IMR-90 (cell line): ENCODE results near the gene STAT5B. TPM values are rescaled to one million over a fixed set of nuclear protein-coding genes. Genes with fewer than 3 reads are reported as not detected.
A peak's percentile ranks its signal among the peaks of the same experiment; 100 is the strongest.

Source experiments
- ATAC-seq: fragments of 200-7000 bp; cut with Tn5 transposase; 2 replicates; pipeline ENCODE4 v1.9.1; 2020; ENCODE audit warnings: low read depth, mild to moderate bottlenecking, moderate library complexity
- BruUV-seq: library from RNA; stranded (reverse); fragments of 400-500 nt; replicated peaks from 2 replicates; lab custom pipeline; 2021; lab: Mats Ljungman, UMichigan
- CTCF ChIA-PET: fragments of 300-600 bp; formaldehyde crosslinking; extraction: SDS; loops from one replicate; lab custom pipeline; 2021; ENCODE audit warnings: antibody characterized with exemption; lab: Yijun Ruan, JAX
- POLR2A ChIA-PET: fragments of 300-600 bp; sonication (Branson Sonifier 250); formaldehyde crosslinking; loops from one replicate; lab custom pipeline; 2022; ENCODE audit warnings: antibody characterized with exemption; ENCODE audit not compliant: unreplicated experiment; lab: Charles Lee
- DNase-seq: peaks from one replicate; pipeline ENCODE4 v3.0.0; 2013
- H2AFZ ChIP-seq: replicated peaks from 2 replicates; pipeline ENCODE3; 2013; ENCODE audit warnings: low read length, mild to moderate bottlenecking; ENCODE audit not compliant: poor library complexity
- H2AK5ac ChIP-seq: 2 replicates; pipeline ENCODE4 v1.6.1; 2013; ENCODE audit warnings: low read depth, low read length, inconsistent platforms
- H2AK9ac ChIP-seq: replicated peaks from 2 replicates; pipeline ENCODE3; 2013; ENCODE audit warnings: mild to moderate bottlenecking, low read depth, low read length, moderate library complexity; ENCODE audit not compliant: poor library complexity
- H2BK120ac ChIP-seq: 2 replicates; pipeline ENCODE4 v1.6.1; 2013; ENCODE audit warnings: low read depth, low read length, inconsistent platforms
- H2BK15ac ChIP-seq: 3 replicates; pipeline ENCODE4 v1.6.1; 2013; ENCODE audit warnings: low read depth, low read length, inconsistent platforms
- H2BK20ac ChIP-seq: 2 replicates; pipeline ENCODE4 v1.6.1; 2013; ENCODE audit warnings: low read depth, mild to moderate bottlenecking, inconsistent platforms, low read length, moderate library complexity
- H2BK5ac ChIP-seq: 2 replicates; pipeline ENCODE4 v1.6.1; 2013; ENCODE audit warnings: mild to moderate bottlenecking, low read depth, low read length, inconsistent platforms; ENCODE audit not compliant: poor library complexity, severe bottlenecking
- H3K14ac ChIP-seq: replicated peaks from 2 replicates; pipeline ENCODE4 v1.6.1; 2013; ENCODE audit warnings: low read depth, low read length, inconsistent platforms
- H3K18ac ChIP-seq: 2 replicates; pipeline ENCODE4 v1.6.1; 2013; ENCODE audit warnings: low read depth, low read length, control low read depth
- H3K23ac ChIP-seq: 2 replicates; pipeline ENCODE4 v1.6.1; 2013; ENCODE audit warnings: low read depth, low read length, inconsistent platforms
- H3K27ac ChIP-seq: 2 replicates; pipeline ENCODE4 v1.5.1; 2013; ENCODE audit warnings: mild to moderate bottlenecking, control low read depth, low read length; ENCODE audit not compliant: insufficient read depth
- H3K27me3 ChIP-seq: 2 replicates; pipeline ENCODE4 v1.6.1; 2013; ENCODE audit warnings: low read length; ENCODE audit not compliant: control insufficient read depth, insufficient read depth
- H3K36me3 ChIP-seq: 2 replicates; pipeline ENCODE4 v1.6.1; 2013; ENCODE audit warnings: low read length, mixed read lengths; ENCODE audit not compliant: control insufficient read depth, insufficient read depth
- H3K4ac ChIP-seq: 2 replicates; pipeline ENCODE4 v1.6.1; 2013; ENCODE audit warnings: low read depth, low read length, inconsistent platforms
- H3K4me1 ChIP-seq: 2 replicates; pipeline ENCODE4 v1.6.1; 2013; ENCODE audit warnings: low read length, mixed read lengths; ENCODE audit not compliant: control insufficient read depth, insufficient read depth
- H3K4me2 ChIP-seq: 2 replicates; pipeline ENCODE4 v1.6.1; 2013; ENCODE audit warnings: low read depth, mild to moderate bottlenecking, control low read depth, low read length, moderate library complexity
- H3K4me3 ChIP-seq: 2 replicates; pipeline ENCODE4 v1.5.1; 2013; ENCODE audit warnings: low read depth, mild to moderate bottlenecking, control low read depth, low read length, moderate library complexity; ENCODE audit not compliant: insufficient read depth
- H3K56ac ChIP-seq: 2 replicates; pipeline ENCODE4 v1.6.1; 2013; ENCODE audit warnings: low read length, inconsistent platforms; ENCODE audit not compliant: insufficient read depth; ENCODE audit errors: extremely low read depth
- H3K79me1 ChIP-seq, 2 experiments: 2 replicates each; pipeline ENCODE4 v1.6.1; 2013; ENCODE audit warnings: low read length in 2 of 2, inconsistent platforms in 1 of 2, low read depth in 1 of 2
- H3K9ac ChIP-seq: 2 replicates; pipeline ENCODE4 v1.6.1; 2013; ENCODE audit warnings: low read depth, low read length, control low read depth
- H3K9me1 ChIP-seq: 2 replicates; pipeline ENCODE4 v1.6.1; 2013; ENCODE audit warnings: low read length, inconsistent platforms; ENCODE audit not compliant: insufficient read depth
- H3K9me3 ChIP-seq: 2 replicates; pipeline ENCODE4 v1.6.1; 2013; ENCODE audit warnings: low read length; ENCODE audit not compliant: control insufficient read depth, insufficient read depth
- H4K20me1 ChIP-seq: 2 replicates; pipeline ENCODE4 v1.6.1; 2013; ENCODE audit warnings: low read length, inconsistent platforms; ENCODE audit not compliant: insufficient read depth
- H4K5ac ChIP-seq: 2 replicates; pipeline ENCODE4 v1.6.1; 2013; ENCODE audit warnings: mild to moderate bottlenecking, low read depth, low read length, control low read depth
- H4K8ac ChIP-seq, 2 experiments: 2 replicates each; pipeline ENCODE4 v1.6.1; 2013; ENCODE audit warnings: low read depth in 2 of 2, low read length in 2 of 2, control low read depth in 1 of 2, inconsistent platforms in 1 of 2
- H4K91ac ChIP-seq: 2 replicates; pipeline ENCODE4 v1.6.1; 2013; ENCODE audit warnings: low read depth, low read length, inconsistent platforms; ENCODE audit not compliant: insufficient read depth
- BHLHE40 ChIP-seq: fragments of 150-350 bp; IDR thresholded peaks from 2 replicates; pipeline ENCODE4 v1.6.1; 2016; ENCODE audit warnings: mild to moderate bottlenecking, low read depth, low read length
- CEBPB ChIP-seq: IDR thresholded peaks from 2 replicates; pipeline ENCODE4 v1.6.1; 2012; ENCODE audit warnings: low read depth, low read length, improper control_type of control experiment
- CHD1 ChIP-seq: IDR thresholded peaks from 2 replicates; pipeline ENCODE4 v1.6.1; 2012; ENCODE audit warnings: low read depth, low read length, improper control_type of control experiment
- ELK1 ChIP-seq: fragments of 150-350 bp; IDR thresholded peaks from 2 replicates; pipeline ENCODE4 v1.6.1; 2016; ENCODE audit warnings: low read depth, mild to moderate bottlenecking, low read length, moderate library complexity, borderline replicate concordance
- MAFK ChIP-seq: IDR thresholded peaks from 2 replicates; pipeline ENCODE4 v1.6.1; 2012; ENCODE audit warnings: low read depth, low read length, improper control_type of control experiment
- NFE2L2 ChIP-seq: fragments of 150-350 bp; IDR thresholded peaks from 2 replicates; pipeline ENCODE4 v1.6.1; 2016; ENCODE audit warnings: low read depth, mild to moderate bottlenecking, low read length
- POLR2A ChIP-seq: IDR thresholded peaks from 2 replicates; pipeline ENCODE4 v1.6.1; 2012; ENCODE audit warnings: mild to moderate bottlenecking, low read depth, low read length
- RFX5 ChIP-seq: IDR thresholded peaks from 2 replicates; pipeline ENCODE4 v1.8.0; 2012; ENCODE audit warnings: low read depth, mild to moderate bottlenecking, low read length, moderate library complexity
- SMC3 ChIP-seq: fragments of 150-350 bp; IDR thresholded peaks from 2 replicates; pipeline ENCODE4 v1.6.1; 2016; ENCODE audit warnings: low read depth, mild to moderate bottlenecking, antibody characterized with exemption, low read length, moderate library complexity
- WGBS, 2 experiments: methylation state at CpG; one replicate each; pipeline versions ENCODE4 v1.1.5 to v1.1.7; 2013; ENCODE audit warnings: missing lambda C conversion rate in 2 of 2; ENCODE audit not compliant: insufficient read length in 1 of 2; ENCODE audit errors: extremely low coverage in 2 of 2; 5-methylcytosine and 5-hydroxymethylcytosine counted together
- dilution Hi-C: fragments of 300-500 bp; cut with HindIII; formaldehyde crosslinking; loops from one replicate; pipeline ENCODE4 v1.14.3; 2018; ENCODE audit warnings: low sequenced_read_pairs; ENCODE audit not compliant: unreplicated experiment
- in situ Hi-C: fragments of 300-500 bp; cut with MboI; formaldehyde crosslinking; loops from 3 replicates; pipeline ENCODE4 v1.14.3; 2019; ENCODE audit warnings: low sequenced_read_pairs, inconsistent platforms, mixed read lengths
- intact Hi-C: fragments of 100-400 bp; cut with micrococcal nuclease; formaldehyde crosslinking; loops from 2 replicates; pipeline ENCODE4 v1.10.0; 2022
- polyA plus RNA-seq, 3 experiments: library from polyadenylated mRNA; depleted of rRNA; stranded (reverse); fragments of >200 nt; gene quantifications; 2 replicates each; pipeline ENCODE4 v1.2.3, GENCODE V29; 2012; ENCODE audit warnings: low replicate concordance in 1 of 3
- total RNA-seq: library from RNA; depleted of rRNA; stranded (reverse); fragments of >200 nt; gene quantifications from 2 replicates; pipeline ENCODE4 v1.2.3, GENCODE V29; 2012

The STAT5B gene
- total and polyA plus RNA-seq, 2 of the 4 experiments (the other 2 are of a cell fraction): 24.4 to 29.6 TPM

GRCh38 chr17:42287305-42287976 lies 11.2 kb upstream of the STAT5B start:
- Histone ChIP-seq H3K4me3 (peak overlapping the region; percentile 63), H3K9me3 (no peaks in the 10 kb centered on the region), H3K56ac (no peak overlapping the region), H3K18ac (no peak overlapping the region), H3K36me3 (no peaks in the 10 kb centered on the region), H2BK5ac (no peak overlapping the region), H3K14ac (peak overlapping the region; percentile 65; the same call in 1 of the 2 replicates), H4K91ac (no peak overlapping the region), H2AFZ (peak overlapping the region; percentile 92), H2BK20ac (no peak overlapping the region), H3K79me1 (no peaks in the 10 kb centered on the region), H3K23ac (peak overlapping the region; percentile 67; the same call in 1 of the 2 replicates), H2BK120ac (no peak overlapping the region), H3K4ac (peak overlapping the region; percentile 22), H4K5ac (peak overlapping the region; percentile 4), H3K4me1 (peaks cover 14% of the 10 kb centered on the region), H3K27ac (no peak overlapping the region), H2AK5ac (no peak overlapping the region; the same call in 1 of the 2 replicates), H3K9ac (peak overlapping the region; percentile 28; the same call in 1 of the 2 replicates), H4K20me1 (no peaks in the 10 kb centered on the region), H3K9me1 (0 out of 2 replicates have a peak, but pooled peaks cover 4% of the 10 kb centered on the region), H4K8ac (peak overlapping the region; percentile 55 to 83; a peak in 3 of 4 replicates), H3K27me3 (no peaks in the 10 kb centered on the region; the same call in 1 of the 2 replicates), H2AK9ac (peak overlapping the region; percentile 75), H2BK15ac (no peak overlapping the region), H3K4me2 (peak overlapping the region; percentile 23)
- WGBS, 2 experiments: no CpG with 5 or more reads among the region's 14 CpGs
- TF ChIP-seq POLR2A (no peak), CEBPB (no peak), MAFK (no peak), SMC3 (no peak), CHD1 (no peak), RFX5 (no peak), ELK1 (no peak), BHLHE40 (no peak), NFE2L2 (no peak)
- in situ Hi-C loops (no loop called here), dilution Hi-C loops (no loop called here), intact Hi-C loops (no loop called here)
- ChIA-PET POLR2A (no interaction called here), CTCF (interaction anchor here (0.7 kb wide), 1 partner anchor 25 kb away, joined by 3 read pairs; no protein-coding TSS in a partner anchor)
- DNase-seq (no peak), ATAC-seq (no peak)
- BruUV-seq: no TSS peak
